Measurements from ENCODE around the gene CCDC50. TPM values are rescaled to one million over a fixed set of nuclear protein-coding genes. Genes with fewer than 3 reads are reported as not detected.

The CCDC50 gene
- total RNA-seq, 1 experiment from 2014 or later, result 124 TPM

DNA sequence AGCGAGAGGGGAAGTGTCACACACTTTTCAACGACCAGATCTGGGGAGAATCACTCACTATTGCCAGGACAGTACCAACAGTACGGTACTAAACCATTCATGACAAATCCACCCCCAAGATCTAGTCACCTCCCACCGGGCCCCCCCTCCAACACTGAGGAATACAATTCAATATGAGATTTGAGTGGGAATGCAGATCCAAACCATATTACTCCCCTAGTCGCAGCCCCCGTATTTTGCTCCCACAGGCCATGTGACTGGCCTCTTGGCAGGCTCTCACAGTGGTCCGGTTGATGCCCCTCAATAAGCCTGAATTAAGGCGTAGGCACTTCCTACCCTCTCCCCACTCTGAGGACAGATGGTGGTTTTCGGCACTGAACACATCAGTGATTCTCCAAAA lies 86.4 kb downstream of the CCDC50 start:
- intact Hi-C loops (cut with micrococcal nuclease; ENCODE audit: unreplicated experiment), result loop anchor here (5.0 to 10.0 kb wide), 3 partner anchors 282 to 769 kb away; no protein-coding TSS in a partner anchor
- Mint-ChIP-seq H3K27me3 (ENCODE audit: unreplicated experiment) (no peaks in the 10 kb centered on the region), H3K4me3 (ENCODE audit: low read depth, unreplicated experiment) (no peak overlapping the region), H3K36me3 (ENCODE audit: insufficient read depth, unreplicated experiment) (no peaks in the 10 kb centered on the region), H3K9me3 (ENCODE audit: low read depth, unreplicated experiment) (no peaks in the 10 kb centered on the region), H3K4me1 (ENCODE audit: low read depth, unreplicated experiment) (peaks cover 8% of the 10 kb centered on the region), H3K27ac (ENCODE audit: unreplicated experiment) (no peak overlapping the region)
- no peak for DNase-seq
- CTCF ChIA-PET, result interaction anchor here (0.6 kb wide), 1 partner anchor 587 kb away, joined by 9 read pairs; no protein-coding TSS in a partner anchor
- no TSS peak for BruUV-seq (replicated peaks)
- TF ChIP-seq, protein P1, sequence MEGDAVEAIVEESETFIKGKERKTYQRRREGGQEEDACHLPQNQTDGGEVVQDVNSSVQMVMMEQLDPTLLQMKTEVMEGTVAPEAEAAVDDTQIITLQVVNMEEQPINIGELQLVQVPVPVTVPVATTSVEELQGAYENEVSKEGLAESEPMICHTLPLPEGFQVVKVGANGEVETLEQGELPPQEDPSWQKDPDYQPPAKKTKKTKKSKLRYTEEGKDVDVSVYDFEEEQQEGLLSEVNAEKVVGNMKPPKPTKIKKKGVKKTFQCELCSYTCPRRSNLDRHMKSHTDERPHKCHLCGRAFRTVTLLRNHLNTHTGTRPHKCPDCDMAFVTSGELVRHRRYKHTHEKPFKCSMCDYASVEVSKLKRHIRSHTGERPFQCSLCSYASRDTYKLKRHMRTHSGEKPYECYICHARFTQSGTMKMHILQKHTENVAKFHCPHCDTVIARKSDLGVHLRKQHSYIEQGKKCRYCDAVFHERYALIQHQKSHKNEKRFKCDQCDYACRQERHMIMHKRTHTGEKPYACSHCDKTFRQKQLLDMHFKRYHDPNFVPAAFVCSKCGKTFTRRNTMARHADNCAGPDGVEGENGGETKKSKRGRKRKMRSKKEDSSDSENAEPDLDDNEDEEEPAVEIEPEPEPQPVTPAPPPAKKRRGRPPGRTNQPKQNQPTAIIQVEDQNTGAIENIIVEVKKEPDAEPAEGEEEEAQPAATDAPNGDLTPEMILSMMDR (IDR thresholded peaks at IDR 0.05; ENCODE audit: unreplicated experiment), result no peak

DNA sequence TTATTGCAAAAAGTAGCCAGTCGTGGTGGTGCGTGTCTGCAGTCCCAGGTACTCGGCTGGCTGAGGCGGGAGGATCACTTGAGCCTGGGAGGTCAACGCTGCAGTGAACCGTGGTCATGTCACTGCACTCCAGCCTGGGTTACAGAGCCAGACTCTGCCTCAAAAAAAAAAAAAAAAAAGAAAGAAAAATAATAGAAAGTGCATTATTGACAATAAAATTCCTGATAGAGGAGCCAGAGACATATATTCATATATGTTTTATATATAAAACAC lies 88.2 kb downstream of the CCDC50 start:
- no peak for DNase-seq
- H3K4me1 Mint-ChIP-seq (ENCODE audit: low read depth, unreplicated experiment), result peaks cover 8% of the 10 kb centered on the region
- H3K27ac Mint-ChIP-seq (ENCODE audit: unreplicated experiment), result no peak overlapping the region
- no peaks in the 10 kb centered on the region for H3K36me3 Mint-ChIP-seq (ENCODE audit: insufficient read depth, unreplicated experiment)
- no peaks in the 10 kb centered on the region for H3K27me3 Mint-ChIP-seq (ENCODE audit: unreplicated experiment)
- H3K9me3 Mint-ChIP-seq (ENCODE audit: low read depth, unreplicated experiment), result no peaks in the 10 kb centered on the region
- no TSS peak for BruUV-seq (replicated peaks)
- TF ChIP-seq, protein P1 (IDR thresholded peaks at IDR 0.05; ENCODE audit: unreplicated experiment), result no peak
- CTCF ChIA-PET, result no interaction called here
- intact Hi-C loops (cut with micrococcal nuclease; ENCODE audit: unreplicated experiment), result loop anchor here (1.0 to 10.0 kb wide), 7 partner anchors 86 to 1027 kb away; no protein-coding TSS in a partner anchor
- H3K4me3 Mint-ChIP-seq (ENCODE audit: low read depth, unreplicated experiment), result no peak overlapping the region

DNA sequence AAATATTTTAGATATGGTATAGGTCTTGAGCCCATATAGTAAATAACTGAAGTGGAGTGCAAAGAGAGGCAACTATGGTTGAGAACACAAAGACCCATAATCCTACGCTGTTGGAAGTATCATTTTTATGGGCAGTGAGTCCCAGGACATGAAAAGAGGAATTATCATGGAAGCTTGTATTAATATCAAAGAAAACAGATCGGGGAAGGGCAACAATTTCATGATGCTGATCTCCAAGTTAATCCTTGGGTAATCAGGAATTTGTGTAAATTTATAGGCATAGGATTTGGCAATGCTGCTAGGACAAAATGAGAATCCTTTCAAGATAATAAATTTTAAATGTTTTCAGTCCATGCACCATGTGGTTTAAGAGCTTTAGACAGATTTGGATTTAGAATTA lies 91.6 kb downstream of the CCDC50 start:
- no peaks in the 10 kb centered on the region for H3K9me3 Mint-ChIP-seq (ENCODE audit: low read depth, unreplicated experiment)
- intact Hi-C loops (cut with micrococcal nuclease; ENCODE audit: unreplicated experiment), result no loop called here
- H3K27me3 Mint-ChIP-seq (ENCODE audit: unreplicated experiment), result no peaks in the 10 kb centered on the region
- no TSS peak for BruUV-seq (replicated peaks)
- H3K4me3 Mint-ChIP-seq (ENCODE audit: low read depth, unreplicated experiment), result no peak overlapping the region
- no peak for DNase-seq
- H3K27ac Mint-ChIP-seq (ENCODE audit: unreplicated experiment), result no peak overlapping the region
- H3K36me3 Mint-ChIP-seq (ENCODE audit: insufficient read depth, unreplicated experiment), result no peaks in the 10 kb centered on the region
- peaks cover 8% of the 10 kb centered on the region for H3K4me1 Mint-ChIP-seq (ENCODE audit: low read depth, unreplicated experiment)
- TF ChIP-seq, protein P1 (IDR thresholded peaks at IDR 0.05; ENCODE audit: unreplicated experiment), result no peak
- CTCF ChIA-PET, result interaction anchor here (1.7 kb wide), 1 partner anchor 1024 kb away, joined by 5 read pairs; no protein-coding TSS in a partner anchor

DNA sequence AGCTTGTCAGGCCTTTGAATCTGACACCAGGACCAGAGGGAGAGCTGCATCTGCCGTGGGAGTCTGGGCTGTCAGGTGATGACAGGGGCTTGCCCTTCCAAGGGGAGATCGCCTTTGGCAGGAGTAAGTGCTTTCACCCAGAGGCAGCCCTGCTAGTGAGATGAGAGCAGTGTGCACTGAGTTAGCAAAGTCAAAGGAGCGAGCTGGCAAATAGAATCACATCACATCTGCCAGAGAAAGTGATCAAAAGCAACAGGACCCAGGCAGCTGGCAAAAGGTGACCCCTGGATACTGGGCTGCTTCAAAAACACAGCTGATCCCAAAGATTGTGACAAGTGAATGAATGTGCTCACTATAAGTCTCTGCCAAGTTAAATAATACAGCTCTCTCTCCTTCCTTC lies 95.7 kb downstream of the CCDC50 start:
- H3K4me1 Mint-ChIP-seq (ENCODE audit: low read depth, unreplicated experiment), result peaks cover 8% of the 10 kb centered on the region
- CTCF ChIA-PET, result interaction anchor here (0.6 kb wide), 1 partner anchor 542 kb away, joined by 3 read pairs; no protein-coding TSS in a partner anchor
- H3K27me3 Mint-ChIP-seq (ENCODE audit: unreplicated experiment), result no peaks in the 10 kb centered on the region
- no peak overlapping the region for H3K4me3 Mint-ChIP-seq (ENCODE audit: low read depth, unreplicated experiment)
- no peaks in the 10 kb centered on the region for H3K36me3 Mint-ChIP-seq (ENCODE audit: insufficient read depth, unreplicated experiment)
- no peak overlapping the region for H3K27ac Mint-ChIP-seq (ENCODE audit: unreplicated experiment)
- intact Hi-C loops (cut with micrococcal nuclease; ENCODE audit: unreplicated experiment), result no loop called here
- no peak for DNase-seq
- H3K9me3 Mint-ChIP-seq (ENCODE audit: low read depth, unreplicated experiment), result no peaks in the 10 kb centered on the region
- TF ChIP-seq, protein P1 (IDR thresholded peaks at IDR 0.05; ENCODE audit: unreplicated experiment), result no peak
- no TSS peak for BruUV-seq (replicated peaks)
